Measurements from ENCODE around the gene GCAT.
A peak's percentile ranks its signal among the peaks of the same experiment; 100 is the strongest.

DNA sequence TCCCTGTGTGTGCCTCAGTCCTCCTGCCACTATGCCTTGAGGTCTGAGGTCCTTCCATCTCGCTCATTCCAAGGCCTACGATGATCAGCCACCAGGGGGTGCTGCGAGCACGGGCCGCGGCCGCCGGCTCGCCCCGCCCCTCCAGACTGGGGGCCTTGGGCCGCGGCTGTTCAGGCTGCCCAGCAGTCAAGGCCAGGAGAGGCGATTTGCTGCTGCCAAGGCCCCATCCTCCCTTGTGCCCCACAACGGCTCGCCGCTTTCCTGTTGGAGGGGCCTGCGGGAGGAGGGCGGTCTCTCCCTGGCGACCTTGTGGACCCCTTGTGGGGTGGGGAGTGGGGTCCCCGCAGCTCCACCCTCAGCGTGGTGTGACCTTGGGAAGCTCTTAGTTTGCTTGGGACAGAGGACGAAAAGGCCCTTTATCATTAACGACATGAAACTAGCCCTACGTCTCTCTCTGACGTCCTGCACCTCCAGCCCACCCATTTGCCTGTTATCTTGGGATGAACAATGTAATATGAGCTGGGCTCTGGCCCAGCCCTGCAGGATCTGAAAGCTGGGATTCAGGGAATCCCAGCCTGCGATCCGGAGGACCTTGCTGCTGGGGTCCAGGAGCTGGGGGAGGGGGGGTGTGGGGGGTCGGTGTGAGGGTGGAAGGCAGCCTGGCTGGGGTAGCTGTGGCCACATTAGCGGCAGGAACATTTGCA lies 10.1 kb downstream of the GCAT start:
- no peak for TF ChIP-seq EP300 (IDR thresholded peaks at IDR 0.05; ENCODE audit: borderline replicate concordance in 1 of 2, low read depth in 1 of 2, low read length in 1 of 2)
- TF ChIP-seq, protein P1, sequence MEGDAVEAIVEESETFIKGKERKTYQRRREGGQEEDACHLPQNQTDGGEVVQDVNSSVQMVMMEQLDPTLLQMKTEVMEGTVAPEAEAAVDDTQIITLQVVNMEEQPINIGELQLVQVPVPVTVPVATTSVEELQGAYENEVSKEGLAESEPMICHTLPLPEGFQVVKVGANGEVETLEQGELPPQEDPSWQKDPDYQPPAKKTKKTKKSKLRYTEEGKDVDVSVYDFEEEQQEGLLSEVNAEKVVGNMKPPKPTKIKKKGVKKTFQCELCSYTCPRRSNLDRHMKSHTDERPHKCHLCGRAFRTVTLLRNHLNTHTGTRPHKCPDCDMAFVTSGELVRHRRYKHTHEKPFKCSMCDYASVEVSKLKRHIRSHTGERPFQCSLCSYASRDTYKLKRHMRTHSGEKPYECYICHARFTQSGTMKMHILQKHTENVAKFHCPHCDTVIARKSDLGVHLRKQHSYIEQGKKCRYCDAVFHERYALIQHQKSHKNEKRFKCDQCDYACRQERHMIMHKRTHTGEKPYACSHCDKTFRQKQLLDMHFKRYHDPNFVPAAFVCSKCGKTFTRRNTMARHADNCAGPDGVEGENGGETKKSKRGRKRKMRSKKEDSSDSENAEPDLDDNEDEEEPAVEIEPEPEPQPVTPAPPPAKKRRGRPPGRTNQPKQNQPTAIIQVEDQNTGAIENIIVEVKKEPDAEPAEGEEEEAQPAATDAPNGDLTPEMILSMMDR (IDR thresholded peaks at IDR 0.05), result peak; percentile 90
- TF ChIP-seq RFX5 (IDR thresholded peaks at IDR 0.05; ENCODE audit: low read length), result no peak
- peak; percentile 85 for TF ChIP-seq SMC3 (IDR thresholded peaks at IDR 0.05; ENCODE audit: low read depth, low read length)
- 0 out of 2 replicates have a peak, but pooled peaks have one; percentile 13 for TF ChIP-seq POLR2AphosphoS5 (IDR thresholded peaks at IDR 0.05; ENCODE audit: low read depth, low read length)
- TF ChIP-seq, protein P2, sequence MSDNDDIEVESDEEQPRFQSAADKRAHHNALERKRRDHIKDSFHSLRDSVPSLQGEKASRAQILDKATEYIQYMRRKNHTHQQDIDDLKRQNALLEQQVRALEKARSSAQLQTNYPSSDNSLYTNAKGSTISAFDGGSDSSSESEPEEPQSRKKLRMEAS (IDR thresholded peaks at IDR 0.05; ENCODE audit: low read depth), result no peak
- no peak for TF ChIP-seq EZH2phosphoT487 (IDR thresholded peaks at IDR 0.05; ENCODE audit: borderline replicate concordance, low read depth)
- no peak for TF ChIP-seq FOXJ3 (CRISPR knock-in tag; IDR thresholded peaks at IDR 0.05)
- TF ChIP-seq, protein P3, sequence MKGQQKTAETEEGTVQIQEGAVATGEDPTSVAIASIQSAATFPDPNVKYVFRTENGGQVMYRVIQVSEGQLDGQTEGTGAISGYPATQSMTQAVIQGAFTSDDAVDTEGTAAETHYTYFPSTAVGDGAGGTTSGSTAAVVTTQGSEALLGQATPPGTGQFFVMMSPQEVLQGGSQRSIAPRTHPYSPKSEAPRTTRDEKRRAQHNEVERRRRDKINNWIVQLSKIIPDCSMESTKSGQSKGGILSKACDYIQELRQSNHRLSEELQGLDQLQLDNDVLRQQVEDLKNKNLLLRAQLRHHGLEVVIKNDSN (IDR thresholded peaks at IDR 0.05; ENCODE audit: borderline replicate concordance, low read depth), result no peak
- TF ChIP-seq YY1 (IDR thresholded peaks at IDR 0.05; ENCODE audit: low read depth), result no peak
- TF ChIP-seq GATA2 (CRISPR knock-in tag; IDR thresholded peaks at IDR 0.05), result no peak
- peak; percentile 36; the same call in 1 of the 2 replicates for TF ChIP-seq TAF1 (IDR thresholded peaks at IDR 0.05; ENCODE audit: borderline replicate concordance, low read depth, low read length)
- no peak for TF ChIP-seq REST (IDR thresholded peaks at IDR 0.05; ENCODE audit: low read depth, low read length)
